ENCODE results near the gene SLC26A2. TPM values are rescaled to one million over a fixed set of nuclear protein-coding genes. Genes with fewer than 3 reads are reported as not detected.

SLC26A2 gene
- total RNA-seq, 2 experiments from 2014 or later = 2.1 to 2.8 TPM

DNA sequence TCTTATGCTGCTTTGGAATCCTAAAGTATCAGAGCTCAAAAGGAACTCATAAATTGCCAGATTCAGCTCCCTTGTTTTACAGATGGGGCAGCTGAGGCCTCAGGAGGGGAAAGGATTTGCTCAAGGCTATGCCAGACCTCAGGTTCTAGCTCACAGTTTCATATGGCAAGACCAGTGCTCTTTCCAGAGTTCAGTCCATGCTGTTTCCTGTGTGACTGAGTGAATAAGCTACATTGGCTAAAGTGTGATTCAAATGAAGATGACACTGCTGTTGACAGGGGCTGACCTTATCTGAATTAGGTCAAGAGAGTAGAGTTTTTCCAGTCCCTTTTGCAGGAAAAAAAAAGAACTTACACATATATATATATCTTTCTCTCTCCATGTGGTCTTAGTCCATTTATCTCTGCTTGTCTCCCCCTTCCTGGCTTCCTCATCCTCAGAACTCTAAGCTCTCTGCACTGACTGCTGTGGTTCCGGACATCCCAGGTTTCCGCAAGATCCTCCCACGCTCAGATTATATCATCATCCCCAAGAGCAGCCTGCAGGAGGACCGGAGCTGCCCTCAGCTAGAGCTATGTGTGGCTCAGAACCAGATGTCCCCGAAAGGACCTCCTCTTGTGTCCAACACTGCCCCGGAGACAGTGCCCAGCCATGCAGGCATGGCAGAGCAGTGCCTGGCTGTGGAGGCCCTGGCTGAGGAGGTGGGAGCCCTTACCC is 49.3 kb downstream of the SLC26A2 start:
- Histone ChIP-seq H2AFZ (ENCODE audit: low read length) (no peak overlapping the region), H3K9me2 (ENCODE audit: insufficient read depth, low read length) (no peaks in the 10 kb centered on the region), H3K79me2 (ENCODE audit: insufficient read depth, low read depth, low read length) (peaks cover 4% of the 10 kb centered on the region; the same call in 1 of the 2 replicates), H3K4me1 (ENCODE audit: insufficient read depth, low read length, poor library complexity, severe bottlenecking) (no peaks in the 10 kb centered on the region), H3K4me3 (ENCODE audit: low read depth, low read length, poor library complexity, severe bottlenecking) (no peak overlapping the region), H3K4me2 (ENCODE audit: low read length) (no peak overlapping the region), H4K20me1 (ENCODE audit: insufficient read depth, low read length) (no peaks in the 10 kb centered on the region; the same call in 1 of the 2 replicates), H3K27ac (ENCODE audit: low read depth, low read length, poor library complexity, severe bottlenecking) (no peak overlapping the region), H3K36me3 (ENCODE audit: insufficient read depth, low read length) (peaks cover 97% of the 10 kb centered on the region), H3K9me3 (ENCODE audit: low read length) (peaks cover 2% of the 10 kb centered on the region)
- BruUV-seq (replicated peaks) = no TSS peak
- intact Hi-C loops (cut with micrococcal nuclease; ENCODE audit: unreplicated experiment) = no loop called here
- ChIA-PET CTCF (ENCODE audit: unreplicated experiment) (interaction anchor here (1.1 kb wide), 1 partner anchor 12 kb away, joined by 4 read pairs; no protein-coding TSS in a partner anchor), POLR2A (interaction anchor here (0.6 to 1.2 kb wide), 8 partner anchors 8 to 298 kb away, joined by 3 to 4 read pairs (median 3); no protein-coding TSS in a partner anchor)
- DNase-seq (ENCODE audit: low spot score) = no peak
- TF ChIP-seq, protein P1, sequence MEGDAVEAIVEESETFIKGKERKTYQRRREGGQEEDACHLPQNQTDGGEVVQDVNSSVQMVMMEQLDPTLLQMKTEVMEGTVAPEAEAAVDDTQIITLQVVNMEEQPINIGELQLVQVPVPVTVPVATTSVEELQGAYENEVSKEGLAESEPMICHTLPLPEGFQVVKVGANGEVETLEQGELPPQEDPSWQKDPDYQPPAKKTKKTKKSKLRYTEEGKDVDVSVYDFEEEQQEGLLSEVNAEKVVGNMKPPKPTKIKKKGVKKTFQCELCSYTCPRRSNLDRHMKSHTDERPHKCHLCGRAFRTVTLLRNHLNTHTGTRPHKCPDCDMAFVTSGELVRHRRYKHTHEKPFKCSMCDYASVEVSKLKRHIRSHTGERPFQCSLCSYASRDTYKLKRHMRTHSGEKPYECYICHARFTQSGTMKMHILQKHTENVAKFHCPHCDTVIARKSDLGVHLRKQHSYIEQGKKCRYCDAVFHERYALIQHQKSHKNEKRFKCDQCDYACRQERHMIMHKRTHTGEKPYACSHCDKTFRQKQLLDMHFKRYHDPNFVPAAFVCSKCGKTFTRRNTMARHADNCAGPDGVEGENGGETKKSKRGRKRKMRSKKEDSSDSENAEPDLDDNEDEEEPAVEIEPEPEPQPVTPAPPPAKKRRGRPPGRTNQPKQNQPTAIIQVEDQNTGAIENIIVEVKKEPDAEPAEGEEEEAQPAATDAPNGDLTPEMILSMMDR (conservative IDR thresholded peaks at IDR 0.05; ENCODE audit: low read length) = no peak
- TF ChIP-seq EZH2phosphoT487 (IDR thresholded peaks at IDR 0.05; ENCODE audit: borderline replicate concordance, low read depth, low read length) = no peak

DNA sequence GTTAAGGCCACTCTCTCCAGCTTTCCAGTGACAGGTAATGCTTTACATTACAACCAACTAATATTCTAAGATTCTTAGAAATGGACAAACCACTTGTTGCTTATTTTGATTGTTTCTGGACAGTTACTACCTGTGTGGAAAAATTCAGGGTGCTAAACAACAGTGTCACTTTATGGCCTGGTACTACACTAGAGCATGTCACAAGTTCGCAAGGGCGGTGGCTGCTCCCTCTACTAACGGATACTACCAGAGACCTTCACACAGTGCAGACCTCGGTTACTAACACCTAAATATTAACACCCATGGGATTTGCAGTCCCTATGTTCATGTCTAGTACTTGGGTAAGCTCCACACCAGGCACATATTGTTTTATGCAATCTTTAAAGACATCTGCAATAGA is 53.4 kb downstream of the SLC26A2 start:
- H3K4me3 ChIP-seq (ENCODE audit: low read depth, low read length, poor library complexity, severe bottlenecking) = no peak overlapping the region
- ChIA-PET CTCF (ENCODE audit: unreplicated experiment) (no interaction called here), POLR2A (no interaction called here)
- no peaks in the 10 kb centered on the region for H3K9me2 ChIP-seq (ENCODE audit: insufficient read depth, low read length)
- H3K36me3 ChIP-seq (ENCODE audit: insufficient read depth, low read length) = peaks cover 98% of the 10 kb centered on the region
- intact Hi-C loops (cut with micrococcal nuclease; ENCODE audit: unreplicated experiment) = no loop called here
- H3K9me3 ChIP-seq (ENCODE audit: low read length) = peaks cover 23% of the 10 kb centered on the region
- no peaks in the 10 kb centered on the region for H3K4me1 ChIP-seq (ENCODE audit: insufficient read depth, low read length, poor library complexity, severe bottlenecking)
- BruUV-seq (replicated peaks) = no TSS peak
- no peak overlapping the region for H3K4me2 ChIP-seq (ENCODE audit: low read length)
- H3K27ac ChIP-seq (ENCODE audit: low read depth, low read length, poor library complexity, severe bottlenecking) = no peak overlapping the region
- DNase-seq (ENCODE audit: low spot score) = no peak
- no peaks in the 10 kb centered on the region for H4K20me1 ChIP-seq (ENCODE audit: insufficient read depth, low read length)
- H3K79me2 ChIP-seq (ENCODE audit: insufficient read depth, low read depth, low read length) = no peaks in the 10 kb centered on the region
- H2AFZ ChIP-seq (ENCODE audit: low read length) = no peak overlapping the region
- TF ChIP-seq EZH2phosphoT487 (IDR thresholded peaks at IDR 0.05; ENCODE audit: borderline replicate concordance, low read depth, low read length) = no peak
- TF ChIP-seq, protein P1 (conservative IDR thresholded peaks at IDR 0.05; ENCODE audit: low read length) = no peak

DNA sequence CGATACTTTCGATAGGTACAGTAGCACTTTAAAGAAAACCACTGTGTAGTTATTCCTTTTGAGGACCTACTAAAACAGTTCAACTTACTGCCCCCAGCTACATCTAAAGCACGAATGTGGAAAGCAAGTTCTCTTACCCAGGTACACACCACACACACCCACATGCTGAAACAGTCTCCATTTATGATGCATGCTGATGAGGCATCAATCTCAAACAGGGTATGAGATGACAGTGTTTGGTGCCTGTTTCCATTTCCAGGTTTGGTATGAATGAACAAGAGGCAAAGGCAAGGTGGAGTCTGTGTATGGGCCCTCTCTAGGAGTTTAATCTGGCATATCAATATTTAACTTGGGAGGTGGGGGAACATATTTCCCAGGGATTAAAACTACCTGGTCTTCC is 53.9 kb downstream of the SLC26A2 start:
- Histone ChIP-seq H3K4me2 (ENCODE audit: low read length) (no peak overlapping the region), H3K79me2 (ENCODE audit: insufficient read depth, low read depth, low read length) (no peaks in the 10 kb centered on the region), H2AFZ (ENCODE audit: low read length) (no peak overlapping the region), H3K4me3 (ENCODE audit: low read depth, low read length, poor library complexity, severe bottlenecking) (no peak overlapping the region), H4K20me1 (ENCODE audit: insufficient read depth, low read length) (no peaks in the 10 kb centered on the region), H3K9me3 (ENCODE audit: low read length) (peaks cover 23% of the 10 kb centered on the region), H3K36me3 (ENCODE audit: insufficient read depth, low read length) (peaks cover 98% of the 10 kb centered on the region), H3K27ac (ENCODE audit: low read depth, low read length, poor library complexity, severe bottlenecking) (no peak overlapping the region), H3K4me1 (ENCODE audit: insufficient read depth, low read length, poor library complexity, severe bottlenecking) (no peaks in the 10 kb centered on the region), H3K9me2 (ENCODE audit: insufficient read depth, low read length) (no peaks in the 10 kb centered on the region)
- TF ChIP-seq EZH2phosphoT487 (IDR thresholded peaks at IDR 0.05; ENCODE audit: borderline replicate concordance, low read depth, low read length) = no peak
- TF ChIP-seq, protein P1 (conservative IDR thresholded peaks at IDR 0.05; ENCODE audit: low read length) = no peak
- intact Hi-C loops (cut with micrococcal nuclease; ENCODE audit: unreplicated experiment) = no loop called here
- ChIA-PET CTCF (ENCODE audit: unreplicated experiment) (no interaction called here), POLR2A (no interaction called here)
- DNase-seq (ENCODE audit: low spot score) = no peak
- no TSS peak for BruUV-seq (replicated peaks)
